AG09309 (cell line): Measurements from ENCODE around the gene MOGAT1.

Source experiments
- DNase-seq: peaks from one replicate; pipeline ENCODE4 v3.0.0-alpha.2; 2010; ENCODE audit warnings: low read depth
- H3K4me3 ChIP-seq: 2 replicates; pipeline ENCODE4 v1.5.1; 2011; ENCODE audit warnings: mild to moderate bottlenecking, low read depth, low read length, moderate library complexity; ENCODE audit not compliant: control insufficient read depth
- TF ChIP-seq, protein P1 (sequence below): IDR thresholded peaks from 2 replicates; pipeline ENCODE4 v1.5.1; 2011; ENCODE audit warnings: mild to moderate bottlenecking, low read depth, low read length, inconsistent platforms; ENCODE audit not compliant: insufficient read depth, control insufficient read depth; ENCODE audit errors: missing control alignments

The MOGAT1 gene

DNA sequence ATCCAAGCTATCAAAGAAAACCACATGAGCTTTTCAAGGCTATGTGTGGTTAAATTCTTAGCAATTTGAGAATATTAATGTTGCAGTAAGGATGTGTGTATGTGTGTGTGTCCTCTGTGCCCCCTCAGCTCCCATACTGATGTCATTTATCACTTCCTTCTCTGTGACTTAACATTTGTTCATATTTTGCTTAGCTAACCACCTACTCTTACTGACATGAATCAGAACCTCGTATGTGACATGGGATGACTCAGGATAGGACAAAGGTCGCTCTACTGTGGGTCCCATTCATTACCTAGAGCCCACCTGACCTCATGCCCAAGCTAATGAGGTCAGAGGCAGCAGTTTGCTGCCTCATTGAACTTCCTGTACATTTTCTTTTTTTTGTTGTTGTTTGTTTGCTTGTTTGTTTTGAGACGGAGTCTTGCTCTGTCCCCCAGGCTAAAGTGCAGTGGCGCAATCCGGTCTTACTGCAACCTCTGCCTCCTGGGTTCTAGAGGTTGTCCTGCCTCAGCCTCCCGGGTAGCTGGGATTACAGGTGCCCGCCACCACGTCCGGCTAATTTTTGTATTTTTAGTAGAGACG lies 36.3 kb downstream of the MOGAT1 start:
- DNase-seq: no peak
- TF ChIP-seq, protein P1, sequence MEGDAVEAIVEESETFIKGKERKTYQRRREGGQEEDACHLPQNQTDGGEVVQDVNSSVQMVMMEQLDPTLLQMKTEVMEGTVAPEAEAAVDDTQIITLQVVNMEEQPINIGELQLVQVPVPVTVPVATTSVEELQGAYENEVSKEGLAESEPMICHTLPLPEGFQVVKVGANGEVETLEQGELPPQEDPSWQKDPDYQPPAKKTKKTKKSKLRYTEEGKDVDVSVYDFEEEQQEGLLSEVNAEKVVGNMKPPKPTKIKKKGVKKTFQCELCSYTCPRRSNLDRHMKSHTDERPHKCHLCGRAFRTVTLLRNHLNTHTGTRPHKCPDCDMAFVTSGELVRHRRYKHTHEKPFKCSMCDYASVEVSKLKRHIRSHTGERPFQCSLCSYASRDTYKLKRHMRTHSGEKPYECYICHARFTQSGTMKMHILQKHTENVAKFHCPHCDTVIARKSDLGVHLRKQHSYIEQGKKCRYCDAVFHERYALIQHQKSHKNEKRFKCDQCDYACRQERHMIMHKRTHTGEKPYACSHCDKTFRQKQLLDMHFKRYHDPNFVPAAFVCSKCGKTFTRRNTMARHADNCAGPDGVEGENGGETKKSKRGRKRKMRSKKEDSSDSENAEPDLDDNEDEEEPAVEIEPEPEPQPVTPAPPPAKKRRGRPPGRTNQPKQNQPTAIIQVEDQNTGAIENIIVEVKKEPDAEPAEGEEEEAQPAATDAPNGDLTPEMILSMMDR: no peak
- H3K4me3 ChIP-seq: no peak overlapping the region

DNA sequence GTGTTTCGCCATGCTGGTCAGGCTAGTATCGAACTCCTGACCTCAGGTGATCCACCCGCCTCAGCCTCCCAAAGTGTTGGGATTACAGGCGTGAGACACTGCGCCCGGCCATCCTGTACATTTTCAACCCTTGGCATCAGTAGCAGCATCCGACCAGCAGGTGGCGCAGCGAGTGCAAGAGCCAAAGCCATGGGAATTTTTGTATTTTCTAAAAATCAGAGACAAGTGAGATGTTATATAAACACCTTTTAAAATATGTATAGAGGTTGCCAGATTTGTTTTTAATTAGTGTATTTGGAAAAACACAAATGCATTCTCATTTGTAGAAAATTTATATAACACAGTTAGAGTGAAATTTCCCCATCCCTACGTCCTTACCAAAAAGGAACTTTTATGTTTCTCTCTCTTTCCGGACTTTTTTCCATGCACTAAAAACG lies 36.8 kb downstream of the MOGAT1 start:
- DNase-seq: no peak
- TF ChIP-seq, protein P1: peak; percentile 89
- no peak overlapping the region for H3K4me3 ChIP-seq

DNA sequence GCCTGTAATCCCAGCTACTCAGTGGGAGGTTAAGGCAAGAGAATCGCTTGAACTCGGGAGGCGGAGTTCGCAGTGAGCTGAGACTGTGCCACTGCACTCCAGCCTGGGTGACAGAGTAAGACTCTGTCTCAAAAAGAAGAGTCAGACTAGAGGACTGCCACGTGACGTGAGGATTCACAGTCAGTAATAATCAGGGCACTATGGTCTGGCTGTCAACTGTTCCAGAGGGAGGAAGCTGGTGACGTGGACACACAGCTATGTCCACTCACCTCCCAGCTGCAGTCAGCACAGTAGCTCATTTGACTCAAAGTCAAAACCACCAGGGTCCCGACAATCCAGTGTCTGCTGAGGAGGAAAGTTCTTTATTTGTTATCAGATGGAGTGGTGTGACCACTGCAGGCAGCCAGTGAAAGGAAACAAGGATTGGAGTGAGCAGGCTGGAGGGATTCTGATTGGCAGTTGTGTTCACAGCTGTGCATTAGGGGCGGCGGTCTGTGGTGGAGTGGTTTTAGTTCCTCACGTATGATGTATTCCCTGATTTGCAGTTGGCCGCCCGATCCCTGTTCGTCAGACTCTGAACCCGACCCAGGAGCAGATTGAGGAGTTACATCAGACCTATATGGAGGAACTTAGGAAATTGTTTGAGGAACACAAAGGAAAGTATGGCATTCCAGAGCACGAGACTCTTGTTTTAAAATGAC lies 37.9 kb downstream of the MOGAT1 start:
- DNase-seq: peak; percentile 86
- TF ChIP-seq, protein P1: no peak
- peak overlapping the region; percentile 25 for H3K4me3 ChIP-seq

DNA sequence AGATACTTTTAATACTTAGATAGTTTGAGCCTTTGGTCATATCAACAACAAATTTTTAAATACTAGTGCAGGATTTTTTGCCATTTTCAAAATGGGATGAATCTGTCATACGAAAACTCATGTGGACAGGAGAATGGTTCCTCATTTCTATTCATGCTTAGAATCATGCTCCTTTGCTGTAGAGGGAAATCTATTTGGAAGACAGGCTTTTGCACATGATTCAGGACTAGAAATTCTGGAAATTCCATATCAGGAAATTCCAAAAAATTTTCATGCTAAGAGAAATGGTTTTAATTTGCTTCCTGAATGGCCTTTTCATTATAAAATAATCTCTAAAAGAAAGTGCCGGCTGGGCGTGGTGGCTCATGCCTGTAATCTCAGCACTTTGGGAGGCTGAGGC lies 39.3 kb downstream of the MOGAT1 start:
- TF ChIP-seq, protein P1: no peak
- no peak overlapping the region for H3K4me3 ChIP-seq
- no peak for DNase-seq

DNA sequence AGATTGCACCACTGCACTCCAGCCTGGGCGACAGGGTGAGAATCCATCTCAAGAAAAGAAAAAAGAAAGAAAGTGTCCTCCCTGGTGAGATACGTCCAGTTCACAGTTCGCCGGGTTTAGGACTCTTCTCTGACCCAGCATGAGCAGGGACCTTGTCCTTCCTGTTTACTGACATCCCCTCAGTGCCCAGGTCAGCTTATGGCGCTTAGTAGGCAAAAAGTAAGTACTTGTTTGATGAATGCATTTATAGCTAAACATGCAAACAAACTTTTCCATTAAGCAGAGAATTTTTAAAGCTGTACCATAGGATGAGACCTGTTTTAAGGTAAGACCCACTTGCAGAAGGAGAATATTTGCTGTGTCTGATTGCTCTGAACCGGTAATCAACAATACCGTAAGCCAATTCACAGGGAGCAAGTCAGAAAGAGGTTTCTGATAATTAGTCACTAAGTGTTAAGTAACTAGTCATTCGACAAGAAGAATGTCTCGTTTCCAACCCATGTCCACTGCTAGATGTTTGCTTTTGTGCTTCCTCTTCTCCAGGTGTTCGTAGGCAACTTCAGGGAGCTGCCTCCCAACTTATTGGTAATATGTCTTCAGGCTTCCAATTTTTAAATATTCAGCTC lies 40.0 kb downstream of the MOGAT1 start:
- H3K4me3 ChIP-seq: no peak overlapping the region
- TF ChIP-seq, protein P1: no peak
- no peak for DNase-seq

DNA sequence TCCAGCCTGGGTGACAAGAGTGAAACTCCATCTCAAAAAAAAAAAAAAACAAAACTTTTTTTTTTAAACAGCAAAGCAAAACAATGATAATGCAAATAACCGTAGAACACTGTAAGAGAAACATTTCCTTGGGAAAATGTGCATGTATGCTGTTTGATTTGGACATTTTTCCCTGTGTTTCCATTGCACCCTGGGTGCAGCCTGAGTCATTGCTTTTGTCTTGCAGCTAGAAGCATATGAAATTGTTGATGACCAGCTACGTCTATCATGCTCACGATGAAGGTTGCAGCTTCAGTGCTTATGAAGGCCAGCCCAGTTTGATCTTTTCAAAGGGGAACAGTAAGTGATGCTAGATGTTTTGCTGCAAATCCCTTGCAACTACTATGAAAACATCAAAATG lies 41.5 kb downstream of the MOGAT1 start:
- DNase-seq: no peak
- TF ChIP-seq, protein P1: no peak
- H3K4me3 ChIP-seq: no peak overlapping the region
